ENCODE measurements around the gene RHOT2. TPM values are rescaled to one million over a fixed set of nuclear protein-coding genes. Genes with fewer than 3 reads are reported as not detected.
A peak's percentile ranks its signal among the peaks of the same experiment; 100 is the strongest.
"Not testable (repeated sequence)": the region's sequence is repeated elsewhere in the genome, so short reads cannot be mapped to it uniquely, and the experiment has no call there.

RHOT2 gene
- total and polyA plus RNA-seq, 9 donors = 11.6 to 100 (median 80.6) TPM

GRCh38 chr16:710500-711075, 42.7 kb downstream of the RHOT2 start:
- Histone ChIP-seq H3K9me3 (no peaks in the 10 kb centered on the region), H3K4me1 (ENCODE audit: insufficient read depth) (peaks cover 10% of the 10 kb centered on the region), H3K27ac (no peak overlapping the region), H3K36me3 (no peaks in the 10 kb centered on the region), H3K4me3 (no peak overlapping the region), H3K27me3 (peaks cover 3% of the 10 kb centered on the region)
- DNase-seq = no peak
- TF ChIP-seq CTCF (IDR thresholded peaks at IDR 0.05) (no peak), POLR2A (IDR thresholded peaks at IDR 0.05) (no peak), EP300 (IDR thresholded peaks at IDR 0.05) (no peak)
- intact Hi-C loops (cut with DNase I) = loop anchor here in 1 of 4 donors (5.0 kb wide), 1 partner anchor 387 kb away; the partner anchor contains the start of gene C1QTNF8
- WGBS, 3 donors = 53 to 56% (median 53%) methylated on average over 13 to 21 of the region's 21 CpGs

- Histone ChIP-seq H3K4me3 (no peak overlapping the region), H3K4me1 (ENCODE audit: insufficient read depth) (peaks cover 14% of the 10 kb centered on the region), H3K27me3 (peaks cover 3% of the 10 kb centered on the region), H3K36me3 (no peaks in the 10 kb centered on the region), H3K9me3 (no peaks in the 10 kb centered on the region), H3K27ac (no peak overlapping the region)
- DNase-seq = no peak
- TF ChIP-seq CTCF (IDR thresholded peaks at IDR 0.05) (no peak), POLR2A (IDR thresholded peaks at IDR 0.05) (no peak), EP300 (IDR thresholded peaks at IDR 0.05) (no peak)
- intact Hi-C loops (cut with DNase I) = loop anchor here in 1 of 4 donors (5.0 kb wide), 1 partner anchor 386 kb away; the partner anchor contains the start of gene C1QTNF8
- 61 to 72% (median 68%) methylated on average over 10 to 12 of the region's 12 CpGs for WGBS, 3 donors
Measured at GRCh38 chr16:711084-711483, 43.2 kb downstream of the RHOT2 start.

- Histone ChIP-seq H3K36me3 (no peaks in the 10 kb centered on the region), H3K27me3 (peaks cover 3% of the 10 kb centered on the region), H3K27ac (no peak overlapping the region), H3K4me1 (ENCODE audit: insufficient read depth) (peaks cover 18% of the 10 kb centered on the region), H3K4me3 (no peak overlapping the region), H3K9me3 (no peaks in the 10 kb centered on the region)
- 9 to 11% (median 10%) methylated on average over 25 of the region's 25 CpGs for WGBS, 3 donors
- DNase-seq = peak; percentile 58 to 83 (median 77)
- TF ChIP-seq CTCF (IDR thresholded peaks at IDR 0.05) (peak; percentile 65 to 83 (median 75)), POLR2A (IDR thresholded peaks at IDR 0.05) (no peak)
- intact Hi-C loops (cut with DNase I) = loop anchor here in 1 of 4 donors (5.0 kb wide), 1 partner anchor 386 kb away; the partner anchor contains the start of gene C1QTNF8
Measured at GRCh38 chr16:711548-712320, 43.8 kb downstream of the RHOT2 start.

- WGBS, 3 donors = 40 to 53% (median 43%) methylated on average over 12 to 13 of the region's 13 CpGs
- not testable (repeated sequence) for H3K4me3 ChIP-seq, DNase-seq, H3K27ac ChIP-seq, H3K9me3 ChIP-seq, H3K27me3 ChIP-seq, H3K36me3 ChIP-seq
- intact Hi-C loops (cut with DNase I) = loop anchor here in 1 of 4 donors (5.0 kb wide), 1 partner anchor 385 kb away; the partner anchor contains the start of gene C1QTNF8
- peaks cover 18% of the 10 kb centered on the region for H3K4me1 ChIP-seq (ENCODE audit: insufficient read depth)
Measured at GRCh38 chr16:712740-713250, 44.9 kb downstream of the RHOT2 start.
